OCI-LY3 (cell line): ENCODE data around the gene TXLNA.

Source experiments
- CTCF ChIP-seq: fragments of 200-600, 300-600 bp; sonication (generic); IDR thresholded peaks from 2 replicates; pipeline ENCODE4 v1.5.1; 2014; ENCODE audit warnings: antibody characterized with exemption, low read length, low read depth
- EZH2phosphoT487 ChIP-seq: fragments of 200-600 bp; shearing (Covaris generic); IDR thresholded peaks from 2 replicates; pipeline ENCODE4 v1.6.1; 2018; ENCODE audit warnings: antibody characterized with exemption, mixed run types, low read depth

GRCh38 chr1:32137111-32137510 is 42.4 kb upstream of the TXLNA start:
- TF ChIP-seq CTCF, result no peak
- TF ChIP-seq EZH2phosphoT487, result no peak
